Measurements from ENCODE around the gene C6orf118.

C6orf118 gene

DNA sequence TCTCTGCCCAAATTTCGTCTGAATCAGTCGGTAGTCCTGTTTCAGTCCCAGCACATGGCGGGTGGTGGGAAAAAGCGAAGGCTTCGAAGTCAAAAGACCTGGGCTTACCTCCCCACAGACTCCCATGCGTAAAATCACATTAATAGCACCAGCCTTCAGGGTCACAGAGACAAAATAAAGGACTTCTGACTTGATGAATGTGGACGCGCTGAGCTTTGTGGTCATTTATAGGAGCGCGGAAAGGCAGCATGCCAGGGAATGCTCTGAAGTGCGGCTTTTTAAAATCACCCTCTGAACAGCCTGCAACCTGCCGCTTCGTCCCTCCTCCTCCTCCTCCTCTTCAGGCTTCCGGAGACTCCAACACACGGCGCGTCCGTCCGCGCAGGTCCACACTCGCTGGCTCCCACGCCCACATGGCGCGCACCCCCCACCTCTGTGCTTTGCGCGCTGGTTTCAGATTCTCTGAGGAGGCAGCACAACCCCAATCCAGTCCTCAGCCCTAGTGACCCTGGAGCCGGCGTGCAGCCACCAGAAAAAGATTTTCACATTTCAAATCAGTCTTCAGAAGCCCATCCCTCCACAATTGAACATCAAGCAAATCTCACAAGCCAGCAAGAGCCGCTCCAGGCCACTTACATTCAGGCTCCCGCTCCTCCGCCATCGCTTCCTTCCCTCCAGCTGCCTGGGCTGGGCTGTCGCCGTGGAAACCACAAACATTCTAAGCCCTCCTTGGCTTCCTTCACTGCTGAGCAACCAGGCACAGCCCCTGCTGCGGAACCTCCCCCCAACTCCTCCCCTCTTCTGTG is at the start of gene C6orf118:
Gene C6orf118, minus strand, starts transcription at position 680 of the 806 bp plus-strand sequence. Its CDS starts 19 bp downstream, at position 661.
- DNase-seq, result no peak

DNA sequence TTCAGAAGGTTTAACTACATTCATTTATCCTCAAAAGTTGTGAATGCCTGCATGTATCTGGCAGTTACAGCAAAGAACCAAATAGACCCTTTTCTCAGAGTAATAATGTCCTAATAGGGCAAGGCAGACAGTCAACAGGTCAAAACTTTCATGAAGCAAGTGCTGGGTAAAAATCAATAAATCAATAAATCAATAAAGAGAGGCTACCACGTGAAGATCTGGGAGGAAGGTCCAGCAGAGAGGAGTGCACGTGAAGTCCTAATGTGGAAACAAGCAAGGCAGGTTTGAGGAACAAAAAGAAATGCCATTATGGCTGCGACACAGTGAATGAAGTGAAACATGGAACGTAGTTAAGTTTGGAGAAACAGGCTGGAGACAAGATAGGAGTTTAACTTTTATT is 36.3 kb upstream of the C6orf118 start:
- DNase-seq, result no peak

DNA sequence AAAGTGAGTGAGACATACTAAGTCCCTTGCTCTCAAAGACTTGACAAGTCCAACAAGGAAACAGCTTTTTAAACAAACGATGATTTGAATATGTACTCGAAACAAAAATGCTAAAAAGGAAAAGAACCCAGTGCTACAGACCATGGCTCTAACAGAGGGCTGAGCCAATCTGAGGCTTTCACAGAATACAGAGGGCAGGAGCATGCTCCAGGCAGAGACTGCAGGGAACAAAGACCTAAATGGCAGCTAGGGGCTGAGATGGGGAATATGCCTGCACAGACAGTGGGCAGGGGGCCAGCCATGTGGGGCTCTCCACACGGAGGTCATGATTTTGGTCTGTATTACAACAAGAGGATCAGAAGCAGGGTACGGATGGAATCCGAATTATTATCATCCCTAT is 31.1 kb upstream of the C6orf118 start:
- no peak for DNase-seq

DNA sequence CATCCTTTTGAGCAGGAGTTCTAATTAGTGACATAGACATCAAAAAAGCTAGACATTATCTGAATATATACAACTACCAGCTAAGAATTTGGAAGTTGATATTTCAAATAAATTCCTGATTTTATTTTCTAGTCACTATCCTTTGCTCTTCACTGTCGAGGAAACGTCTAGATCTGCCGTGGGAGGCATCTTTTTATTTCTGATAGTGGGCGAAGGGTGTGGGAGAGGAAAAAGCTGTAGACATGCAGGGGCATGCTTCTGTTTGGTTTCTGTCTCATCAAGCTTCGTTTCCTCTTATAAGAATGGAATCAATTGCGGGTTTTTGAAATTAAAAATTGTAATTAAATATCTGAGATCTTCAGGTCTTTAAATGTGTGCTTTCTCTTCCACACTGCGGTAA is 16.2 kb upstream of the C6orf118 start:
- no peak for DNase-seq

DNA sequence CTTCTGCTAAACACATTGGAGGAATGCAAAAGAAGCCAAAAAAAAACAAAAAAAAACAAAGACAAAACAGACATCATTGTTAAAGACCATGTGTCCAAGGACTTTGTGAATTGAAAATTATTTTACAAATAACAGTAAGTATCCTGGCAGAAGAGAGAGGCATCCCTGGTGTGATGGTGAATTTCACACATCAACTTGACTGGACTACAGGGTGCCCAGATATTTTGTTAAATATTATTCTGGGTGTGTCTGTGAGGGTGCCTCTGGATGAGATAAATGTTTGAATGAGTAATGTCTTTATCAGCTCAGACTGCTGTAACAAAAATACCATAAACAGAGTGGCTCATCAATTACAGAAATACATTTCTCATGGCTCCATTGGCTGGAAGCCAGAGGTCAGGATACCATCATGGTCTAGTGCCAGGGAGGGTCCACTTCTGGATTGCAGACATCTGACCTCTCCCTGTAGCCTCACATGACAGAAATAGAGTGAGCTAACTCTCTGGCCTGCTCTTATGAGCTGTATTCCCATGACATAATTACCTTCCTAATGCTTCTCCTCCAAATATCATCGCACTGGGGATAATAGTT is 12.2 kb upstream of the C6orf118 start:
- no peak for DNase-seq

DNA sequence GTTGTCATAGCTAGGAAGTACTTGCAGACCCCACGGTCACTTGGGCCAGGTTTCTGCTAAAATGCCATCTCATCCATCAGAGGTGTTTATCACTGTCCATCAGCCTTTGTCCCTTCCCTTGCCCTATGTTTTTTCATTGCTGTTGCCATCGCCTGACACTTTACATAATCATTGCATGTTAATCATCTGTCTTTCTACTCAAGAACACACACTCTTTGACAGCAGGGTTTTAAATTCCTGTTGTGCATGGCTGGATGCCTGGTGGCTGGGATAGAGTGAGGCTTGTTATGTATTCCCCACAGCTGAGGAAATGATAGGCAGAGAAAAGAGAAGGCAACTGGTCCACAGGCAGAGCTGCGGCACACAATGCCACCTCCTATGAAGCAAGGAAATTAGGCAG is 11.7 kb upstream of the C6orf118 start:
- DNase-seq, result no peak

DNA sequence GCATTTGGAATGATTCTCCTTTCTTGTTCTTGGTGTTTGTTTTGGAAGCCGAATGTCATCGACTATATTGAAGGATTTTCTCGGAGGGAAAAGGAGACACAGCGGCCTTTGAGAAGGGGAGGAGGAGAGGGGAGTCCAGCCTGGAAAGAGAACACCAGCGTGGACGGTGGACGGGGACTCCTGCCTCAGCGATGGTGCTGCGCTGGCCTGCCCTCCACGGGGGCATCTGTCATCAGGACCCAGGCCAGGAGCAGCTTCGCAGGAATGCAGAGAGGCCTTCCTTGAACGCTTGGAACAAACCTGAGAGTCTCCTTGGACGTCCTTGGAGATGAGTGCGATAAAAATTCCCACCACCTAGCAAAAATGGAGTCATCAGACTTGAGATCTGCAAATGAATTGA is 8.3 kb upstream of the C6orf118 start:
- DNase-seq, result no peak

DNA sequence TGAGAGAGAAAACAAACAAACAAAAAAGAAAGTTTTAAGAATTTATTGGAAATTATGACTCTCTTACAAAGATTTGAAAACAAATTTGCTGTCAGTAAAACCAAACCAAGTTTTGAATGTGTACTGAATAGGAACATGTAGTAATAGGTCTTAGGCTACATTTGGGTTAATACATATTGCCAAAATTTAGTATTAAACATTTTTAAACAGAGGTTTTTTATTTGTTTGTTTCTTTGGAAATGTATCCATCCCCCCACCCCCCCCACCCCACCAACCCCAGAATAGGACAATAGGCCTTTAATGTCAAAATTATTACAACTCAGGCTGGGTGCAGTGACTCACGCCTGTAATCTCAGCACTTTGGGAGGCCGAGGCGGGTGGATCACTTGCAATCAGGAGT is 2.5 kb downstream of the C6orf118 start:
- no peak for DNase-seq

DNA sequence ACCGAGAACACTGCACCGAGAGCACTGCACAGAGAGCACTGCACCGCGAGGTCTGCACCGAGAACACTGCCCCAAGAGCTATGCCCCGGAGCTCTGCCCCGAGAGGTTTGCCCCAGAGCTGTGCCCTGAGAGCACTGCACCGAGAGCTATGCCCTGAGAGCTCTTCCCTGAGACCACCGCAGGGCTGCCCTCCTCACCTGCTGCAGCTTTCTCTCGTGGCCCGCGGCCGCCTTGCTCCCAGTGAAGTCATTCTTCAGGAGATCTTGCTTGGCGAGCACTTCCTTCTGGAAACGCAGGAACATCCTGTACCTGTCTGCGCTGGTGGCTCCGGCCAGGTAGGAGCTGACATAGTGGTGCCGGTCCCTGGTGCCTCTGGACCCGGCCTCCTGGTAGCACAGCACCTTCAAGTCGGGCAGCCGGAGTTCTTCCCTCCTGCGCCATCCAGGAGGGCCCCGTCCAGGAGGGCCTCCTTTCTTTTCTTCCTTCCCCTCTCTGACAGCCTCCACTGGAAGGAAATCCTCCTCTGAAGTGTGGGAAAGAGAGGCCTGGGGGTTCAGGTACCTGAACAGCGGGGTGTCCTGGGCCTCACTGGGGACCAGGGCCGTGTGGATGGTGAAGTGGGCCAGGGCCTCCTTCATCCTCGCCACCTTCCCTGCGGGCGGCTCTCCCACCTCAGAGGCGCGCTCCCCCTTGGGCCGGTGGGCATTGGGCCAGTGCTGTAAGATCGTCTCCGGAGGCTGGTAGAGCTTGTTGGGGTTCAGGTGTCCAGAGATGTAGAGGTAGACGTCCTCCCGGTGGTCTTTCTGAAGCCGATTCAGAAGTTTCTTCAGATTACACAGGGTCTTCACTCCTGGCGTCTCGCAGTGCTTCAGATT is 7.8 kb downstream of the C6orf118 start:
- DNase-seq, result no peak

DNA sequence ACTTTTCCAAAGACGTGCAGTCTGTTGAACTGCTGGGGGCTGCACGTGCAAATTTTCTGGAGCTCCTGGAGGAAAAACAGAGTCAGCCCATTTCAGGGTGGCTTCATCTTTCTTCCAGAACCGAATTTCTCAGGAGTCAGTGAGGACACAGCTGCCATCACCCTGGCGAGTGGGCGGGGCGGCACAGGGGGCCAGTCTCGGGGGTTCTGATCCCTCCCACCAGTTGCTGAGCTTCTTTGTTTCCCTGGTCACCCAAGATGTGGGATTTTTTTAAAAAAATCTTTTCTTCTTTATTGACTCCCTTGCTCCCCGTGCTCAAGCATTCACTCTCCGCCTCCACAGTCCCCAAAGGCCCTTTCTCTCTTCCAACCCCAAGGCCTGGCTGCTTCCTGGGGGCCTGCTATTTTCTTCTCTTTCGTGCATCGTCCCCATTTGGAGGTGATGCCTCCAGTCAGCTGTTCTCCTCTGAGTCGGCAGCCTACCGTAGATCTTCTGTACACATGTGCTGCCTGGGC is 8.9 kb downstream of the C6orf118 start:
- DNase-seq, result no peak

DNA sequence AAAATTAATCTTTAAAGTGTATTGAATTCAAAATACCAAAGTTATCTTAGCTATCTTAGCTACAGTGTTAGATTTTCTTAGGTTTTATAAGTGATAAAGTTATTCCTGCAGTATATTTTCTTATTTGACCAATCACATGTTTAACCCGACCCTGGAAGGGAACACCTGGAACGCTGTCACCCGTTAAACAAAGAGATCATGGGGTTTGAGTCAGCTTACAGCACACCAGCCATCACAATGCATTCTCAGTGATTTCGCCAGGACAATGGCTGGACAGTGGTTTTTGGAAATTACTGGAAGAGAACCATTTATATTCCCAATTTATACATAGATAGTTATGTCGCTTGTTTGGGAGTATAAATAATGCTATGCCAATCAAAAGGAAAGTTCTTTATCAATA is 10.5 kb downstream of the C6orf118 start:
- DNase-seq, result no peak

DNA sequence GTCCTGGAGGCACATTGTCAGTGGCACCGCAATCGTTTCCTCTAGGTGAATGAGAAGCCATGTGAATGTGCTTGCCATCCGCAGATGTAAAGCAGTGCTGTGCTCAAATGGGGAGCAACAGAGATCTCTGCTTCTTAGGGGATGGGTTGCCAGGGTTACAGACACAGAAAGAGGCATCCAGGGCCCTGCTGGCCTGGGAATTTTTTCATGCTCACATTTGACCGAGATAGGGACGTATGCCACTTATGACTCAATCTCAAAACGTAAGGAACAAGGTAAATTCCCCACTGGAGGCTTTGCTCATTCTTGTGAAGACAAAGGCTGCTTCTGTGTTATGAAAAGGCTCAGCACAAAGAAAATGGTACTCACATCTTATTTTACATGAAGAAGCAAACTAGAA is 11.0 kb downstream of the C6orf118 start:
- no peak for DNase-seq

DNA sequence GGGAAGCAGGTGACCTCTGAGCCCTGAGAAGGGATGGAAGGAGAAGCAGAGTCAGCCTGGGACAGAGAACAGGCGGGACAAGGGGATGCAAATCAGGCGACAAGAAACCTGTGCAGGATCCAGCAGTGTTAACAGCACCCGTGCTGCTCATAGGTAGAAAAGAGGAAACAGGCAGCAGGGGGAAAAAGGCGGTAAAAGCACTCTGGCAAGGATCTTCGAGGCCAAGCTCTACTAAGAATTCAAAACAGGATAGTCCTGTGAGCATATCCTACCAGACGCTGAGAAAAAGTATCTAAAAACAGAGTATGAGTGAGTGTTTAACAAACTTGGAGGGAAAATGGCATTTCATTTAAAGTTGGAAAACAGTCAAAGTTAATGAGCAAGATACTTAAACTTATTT is 16.7 kb downstream of the C6orf118 start:
- DNase-seq, result no peak

DNA sequence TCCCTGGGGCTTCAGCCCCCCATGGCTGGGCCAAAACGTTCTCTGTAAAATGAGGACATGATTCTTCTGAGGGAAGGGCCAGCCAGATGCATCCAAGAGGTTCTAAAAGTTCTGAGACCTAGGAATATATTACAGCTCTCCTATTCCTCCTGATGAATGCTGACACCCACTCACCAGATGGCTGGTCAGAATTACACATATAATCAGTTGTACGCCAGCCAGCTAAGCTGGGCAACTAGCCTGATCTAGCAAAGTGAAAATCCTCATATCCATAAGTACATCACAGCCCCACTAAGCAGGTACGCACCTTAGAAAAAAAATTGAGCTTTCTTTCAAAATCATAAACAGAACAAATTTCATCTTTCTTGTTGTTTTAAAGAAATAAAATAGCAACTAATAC is 34.8 kb downstream of the C6orf118 start:
- DNase-seq, result no peak

DNA sequence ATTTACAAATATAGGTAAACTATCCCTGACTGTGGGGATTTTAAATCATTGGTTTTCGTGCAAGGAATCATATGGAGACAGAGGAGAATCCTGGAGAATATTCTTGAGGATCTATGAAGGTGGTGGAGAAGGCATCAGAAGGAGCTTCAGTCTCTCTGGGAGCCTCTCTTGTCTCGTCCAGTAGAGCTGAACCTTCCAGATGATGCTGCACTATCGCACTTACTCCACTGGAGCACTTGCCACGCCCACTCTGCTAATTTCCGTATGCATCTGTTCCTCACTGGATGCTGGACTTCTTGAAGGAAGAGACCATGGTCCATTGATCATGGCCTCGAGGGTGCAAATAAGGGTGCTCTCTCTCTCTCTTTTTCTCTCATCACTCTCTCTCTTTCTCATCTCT is 36.8 kb downstream of the C6orf118 start:
- DNase-seq, result no peak

DNA sequence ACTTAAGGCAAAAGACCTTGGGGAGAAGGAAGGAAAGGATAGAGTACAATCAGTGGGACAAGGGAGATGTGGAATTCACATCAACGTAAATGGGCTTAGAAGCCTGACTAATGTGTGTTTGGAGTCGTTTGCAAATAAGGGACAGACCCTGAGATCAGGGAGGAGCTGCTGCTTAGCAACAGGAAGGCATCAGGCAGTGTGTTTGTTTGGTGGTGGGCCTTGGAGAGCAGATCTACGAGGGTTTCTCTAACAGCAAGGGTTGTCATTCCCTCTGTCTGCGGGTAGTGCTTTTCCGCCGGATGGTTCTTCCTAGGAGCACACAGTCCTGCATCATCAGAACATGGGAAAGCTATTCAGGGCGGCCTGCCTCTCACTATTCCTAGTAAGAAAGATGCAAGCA is 40.4 kb downstream of the C6orf118 start:
- DNase-seq, result no peak

DNA sequence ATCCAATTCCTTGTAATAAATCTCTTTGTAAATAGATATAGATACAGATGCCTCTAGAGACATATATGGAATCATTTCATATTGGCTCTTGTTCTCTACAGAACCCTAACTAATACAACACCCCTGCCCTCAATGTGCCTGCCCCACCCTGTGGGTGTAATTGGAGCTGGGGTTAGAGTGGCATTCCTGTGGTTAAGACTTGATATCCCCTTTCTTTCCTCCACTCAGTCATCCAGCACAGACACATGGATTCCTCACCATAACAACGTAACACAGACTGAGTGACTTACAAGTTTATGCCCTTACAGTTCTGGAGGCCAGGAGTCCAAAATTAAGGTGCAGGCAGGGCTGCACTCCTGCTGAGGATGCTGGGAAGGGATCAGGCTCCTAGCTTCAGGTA is 42.8 kb downstream of the C6orf118 start:
- no peak for DNase-seq

DNA sequence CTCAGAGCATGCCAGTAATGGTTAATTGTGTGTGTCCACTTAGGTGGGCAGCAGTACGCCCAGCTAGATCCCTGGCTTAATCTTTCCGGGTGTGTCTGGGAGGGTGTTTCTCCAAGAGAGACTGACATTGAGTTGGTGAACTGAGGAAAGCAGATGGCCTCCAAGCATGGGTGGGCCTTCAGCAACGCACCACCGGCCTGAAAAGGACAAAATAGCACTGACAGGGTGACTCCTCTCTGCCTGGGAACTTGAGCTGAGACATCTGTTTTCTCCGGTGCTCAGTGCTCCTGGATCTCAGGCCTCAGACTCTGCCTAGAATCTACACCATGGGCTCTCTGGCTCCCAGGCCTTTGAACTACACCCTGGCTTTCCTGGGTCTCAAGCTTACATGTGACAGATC is 43.2 kb downstream of the C6orf118 start:
- no peak for DNase-seq

DNA sequence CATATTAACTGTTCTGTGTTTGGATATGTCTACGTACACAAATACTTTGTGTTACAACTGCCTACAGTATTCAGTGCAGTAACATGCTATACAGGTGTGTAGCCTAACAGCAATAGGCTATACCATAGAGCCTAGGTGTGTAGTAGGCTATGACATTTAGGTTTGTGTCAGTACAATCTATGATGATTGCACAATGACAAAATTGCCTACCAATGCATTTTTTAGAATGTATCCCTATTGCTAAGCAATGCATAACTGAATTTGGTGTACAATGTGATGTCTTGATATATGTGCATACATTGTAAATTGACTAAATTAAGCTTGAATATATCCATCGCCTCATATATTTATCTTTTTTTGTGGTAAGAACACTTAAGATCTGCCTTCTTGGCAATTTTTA is 48.9 kb downstream of the C6orf118 start:
- DNase-seq, result no peak

DNA sequence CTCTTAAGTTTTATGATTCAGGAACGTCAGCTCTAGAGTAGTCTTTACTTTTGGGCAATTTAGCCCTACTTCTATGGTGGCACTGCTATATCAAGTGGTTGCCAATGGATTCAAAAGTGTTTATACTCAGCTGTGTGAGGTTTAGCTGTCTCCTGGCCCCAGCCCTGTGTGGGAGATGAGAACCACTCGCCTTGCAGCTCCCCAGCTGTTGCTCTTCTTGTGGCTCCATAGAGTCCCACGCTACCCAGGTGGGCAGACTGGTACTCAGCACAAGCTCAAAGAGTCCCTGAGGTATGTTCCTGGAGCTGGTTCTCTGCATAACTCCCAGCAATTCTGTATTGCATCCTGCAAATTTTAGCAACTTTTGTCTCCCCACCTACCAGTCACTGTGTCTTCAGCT is 59.6 kb downstream of the C6orf118 start:
- no peak for DNase-seq

DNA sequence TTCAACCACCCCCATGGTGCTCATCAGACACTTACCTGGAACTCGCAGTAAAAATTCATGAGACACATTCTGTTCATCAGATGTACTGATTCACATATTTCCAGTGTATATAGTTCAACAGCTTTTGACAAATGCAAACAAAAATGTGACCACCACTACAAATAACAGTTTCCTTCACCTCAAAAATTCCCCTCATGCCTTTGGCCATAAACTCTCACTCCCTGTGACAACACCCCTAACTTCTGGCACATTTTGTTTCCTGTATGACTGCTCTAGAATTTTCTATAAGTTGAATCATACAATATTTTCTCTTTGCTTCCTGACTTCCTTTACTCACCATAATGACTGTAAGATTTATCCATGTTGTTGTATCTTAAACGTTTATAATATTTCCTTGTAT is 63.7 kb downstream of the C6orf118 start:
- DNase-seq, result no peak

DNA sequence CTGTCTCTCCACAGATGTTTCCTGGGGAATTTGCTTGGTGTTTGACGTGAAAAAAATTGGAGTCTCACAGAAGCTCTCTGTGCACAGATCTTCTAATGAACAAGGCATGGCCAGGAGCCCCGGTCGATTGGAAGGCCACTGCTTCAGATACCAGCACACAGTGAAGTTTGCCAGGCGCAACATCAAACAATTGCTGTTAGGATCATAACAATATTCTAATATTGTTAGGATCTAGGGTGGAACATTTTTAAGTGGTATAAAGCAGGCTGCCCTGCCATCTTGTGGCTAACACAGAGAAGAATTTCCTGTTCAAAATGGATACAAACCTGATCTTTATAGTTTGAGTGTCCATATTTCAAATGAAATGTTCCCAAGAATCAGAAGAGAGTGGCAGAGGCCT is 64.1 kb downstream of the C6orf118 start:
- DNase-seq, result no peak

DNA sequence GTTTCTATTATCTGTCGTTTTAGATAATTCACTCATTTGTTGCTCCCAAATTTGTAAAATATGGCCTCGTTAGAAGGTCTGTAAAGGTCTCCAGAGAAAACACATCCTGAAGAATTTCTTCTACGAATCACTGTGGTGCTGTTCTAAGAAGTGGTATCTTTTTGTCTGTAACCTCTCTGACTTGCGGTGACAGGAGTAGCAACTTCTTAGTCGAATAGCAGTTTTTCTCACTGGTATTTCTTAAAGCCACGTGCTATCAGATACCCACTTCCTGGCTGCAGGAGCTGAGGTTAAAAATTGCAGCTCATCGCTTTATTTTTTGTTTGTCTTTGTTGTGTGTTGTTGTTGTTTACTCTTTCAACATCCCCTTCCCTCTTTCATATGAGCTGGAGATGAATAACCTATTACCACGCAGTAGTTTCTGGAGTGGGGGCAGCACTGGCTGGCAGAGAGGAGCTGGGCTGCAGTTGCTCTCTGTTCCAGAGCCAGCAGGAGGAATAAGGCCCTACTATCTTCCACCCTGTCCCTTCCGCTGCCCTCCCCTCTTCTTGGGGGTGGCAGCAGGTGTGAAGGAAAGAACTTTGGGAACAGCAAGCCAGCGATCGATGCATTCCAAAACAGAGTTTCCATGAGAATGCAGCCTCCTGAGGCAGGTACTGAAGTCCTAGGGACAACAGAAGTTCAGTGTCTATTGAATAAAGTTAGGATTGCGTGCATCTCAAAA is 64.7 kb downstream of the C6orf118 start:
- no peak for DNase-seq
